HG02798 (cell line): ENCODE measurements around the gene CSF3.

Source experiments
- ATAC-seq: cut with Tn5 transposase; IDR thresholded peaks from one replicate; pipeline ENCODE4 v1.9.1; 2021; ENCODE audit warnings: mild to moderate bottlenecking; ENCODE audit not compliant: unreplicated experiment, poor library complexity

CSF3 gene, protein sequence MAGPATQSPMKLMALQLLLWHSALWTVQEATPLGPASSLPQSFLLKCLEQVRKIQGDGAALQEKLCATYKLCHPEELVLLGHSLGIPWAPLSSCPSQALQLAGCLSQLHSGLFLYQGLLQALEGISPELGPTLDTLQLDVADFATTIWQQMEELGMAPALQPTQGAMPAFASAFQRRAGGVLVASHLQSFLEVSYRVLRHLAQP

DNA sequence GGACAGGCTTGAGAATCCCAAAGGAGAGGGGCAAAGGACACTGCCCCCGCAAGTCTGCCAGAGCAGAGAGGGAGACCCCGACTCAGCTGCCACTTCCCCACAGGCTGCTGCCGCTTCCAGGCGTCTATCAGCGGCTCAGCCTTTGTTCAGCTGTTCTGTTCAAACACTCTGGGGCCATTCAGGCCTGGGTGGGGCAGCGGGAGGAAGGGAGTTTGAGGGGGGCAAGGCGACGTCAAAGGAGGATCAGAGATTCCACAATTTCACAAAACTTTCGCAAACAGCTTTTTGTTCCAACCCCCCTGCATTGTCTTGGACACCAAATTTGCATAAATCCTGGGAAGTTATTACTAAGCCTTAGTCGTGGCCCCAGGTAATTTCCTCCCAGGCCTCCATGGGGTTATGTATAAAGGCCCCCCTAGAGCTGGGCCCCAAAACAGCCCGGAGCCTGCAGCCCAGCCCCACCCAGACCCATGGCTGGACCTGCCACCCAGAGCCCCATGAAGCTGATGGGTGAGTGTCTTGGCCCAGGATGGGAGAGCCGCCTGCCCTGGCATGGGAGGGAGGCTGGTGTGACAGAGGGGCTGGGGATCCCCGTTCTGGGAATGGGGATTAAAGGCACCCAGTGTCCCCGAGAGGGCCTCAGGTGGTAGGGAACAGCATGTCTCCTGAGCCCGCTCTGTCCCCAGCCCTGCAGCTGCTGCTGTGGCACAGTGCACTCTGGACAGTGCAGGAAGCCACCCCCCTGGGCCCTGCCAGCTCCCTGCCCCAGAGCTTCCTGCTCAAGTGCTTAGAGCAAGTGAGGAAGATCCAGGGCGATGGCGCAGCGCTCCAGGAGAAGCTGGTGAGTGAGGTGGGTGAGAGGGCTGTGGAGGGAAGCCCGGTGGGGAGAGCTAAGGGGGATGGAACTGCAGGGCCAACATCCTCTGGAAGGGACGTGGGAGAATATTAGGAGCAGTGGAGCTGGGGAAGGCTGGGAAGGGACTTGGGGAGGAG, at the start of gene CSF3:
TSS of gene CSF3 (plus strand) at position 436 of the 993 bp plus-strand sequence. CDS start at position 471, 35 bp downstream.
- no peak for ATAC-seq

DNA sequence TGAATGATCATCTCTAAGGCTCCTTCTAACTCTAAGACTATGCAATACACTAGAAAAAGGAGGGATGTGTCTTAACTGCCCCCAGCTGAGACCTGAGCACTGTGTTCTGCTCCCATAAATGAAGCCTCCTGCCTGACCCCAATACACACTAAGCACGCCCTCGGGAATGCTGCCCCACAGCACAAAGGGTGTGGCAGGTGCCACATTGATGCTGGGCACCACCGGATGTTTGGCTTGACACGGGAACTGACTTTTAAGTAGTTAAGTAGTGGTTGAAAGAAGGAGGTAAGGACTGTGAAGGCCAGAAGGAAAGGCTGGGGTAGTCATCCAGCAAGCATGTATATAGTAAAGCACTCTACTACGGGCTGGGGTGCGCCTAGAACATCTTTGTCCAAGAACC, 48.5 kb upstream of the CSF3 start:
- ATAC-seq, result no peak

DNA sequence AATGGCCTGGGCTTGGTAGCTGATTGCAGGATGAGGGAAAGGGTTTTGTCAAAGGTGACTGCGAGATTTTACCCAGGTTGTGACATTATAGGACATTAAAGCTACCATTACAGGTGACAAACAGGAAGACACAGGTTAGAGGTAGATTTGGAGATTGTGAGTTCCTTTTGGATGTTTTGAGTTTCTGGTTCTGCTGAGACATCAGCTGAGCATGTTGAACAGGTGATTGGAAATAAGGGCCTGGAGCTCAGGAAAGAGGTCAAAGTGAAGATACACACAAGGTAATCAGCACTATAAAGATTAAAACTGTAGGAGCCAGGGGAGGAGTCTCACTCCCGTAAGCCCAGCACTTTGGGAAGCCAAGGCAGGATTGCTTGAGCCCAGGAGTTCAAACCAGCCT, 46.5 kb upstream of the CSF3 start:
- ATAC-seq, result no peak

DNA sequence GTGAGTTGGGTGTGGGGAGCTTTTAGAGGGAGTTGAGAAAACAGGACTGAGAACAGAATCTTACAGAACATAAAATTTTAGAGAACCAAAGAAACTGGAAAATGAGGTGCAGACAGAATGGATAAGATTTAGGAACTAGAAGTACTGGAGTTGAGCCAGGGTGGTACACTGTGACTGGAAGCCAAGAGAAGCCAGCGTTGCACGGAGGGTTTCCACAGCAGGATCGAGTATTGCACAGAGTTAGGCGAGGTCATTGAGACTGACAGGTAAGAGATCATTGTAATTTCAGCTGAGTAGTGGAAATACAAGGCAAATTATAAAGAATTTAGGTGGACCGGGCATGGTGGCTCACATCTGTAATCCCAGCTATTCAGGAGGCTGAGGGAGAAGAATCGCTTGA, 45.9 kb upstream of the CSF3 start:
- no peak for ATAC-seq

DNA sequence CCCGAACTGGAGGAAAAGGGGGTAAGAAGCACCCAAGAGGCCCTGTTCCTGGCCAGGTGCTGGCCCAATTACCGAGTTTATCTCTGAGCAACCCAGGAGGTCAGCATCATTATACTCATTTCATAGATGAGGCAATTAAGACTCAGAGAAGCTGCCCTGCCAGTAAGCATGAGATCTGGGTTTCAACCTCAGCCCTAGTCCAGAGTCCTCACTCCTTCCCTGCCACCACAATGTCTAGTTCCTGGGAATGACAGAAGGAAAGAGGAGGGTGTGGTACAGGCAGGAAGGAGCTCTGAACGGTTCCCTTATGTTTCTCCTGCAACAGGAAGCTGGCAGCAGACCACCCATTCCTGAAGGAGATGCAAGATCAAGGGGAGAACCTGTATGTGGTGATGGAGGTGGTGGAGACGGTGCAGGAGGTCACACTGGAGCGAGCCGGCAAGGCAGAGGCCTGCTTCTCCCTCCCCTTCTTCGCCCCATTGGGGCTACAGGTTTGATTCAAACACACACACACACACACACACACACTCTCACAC, 45.0 kb upstream of the CSF3 start:
- no peak for ATAC-seq

DNA sequence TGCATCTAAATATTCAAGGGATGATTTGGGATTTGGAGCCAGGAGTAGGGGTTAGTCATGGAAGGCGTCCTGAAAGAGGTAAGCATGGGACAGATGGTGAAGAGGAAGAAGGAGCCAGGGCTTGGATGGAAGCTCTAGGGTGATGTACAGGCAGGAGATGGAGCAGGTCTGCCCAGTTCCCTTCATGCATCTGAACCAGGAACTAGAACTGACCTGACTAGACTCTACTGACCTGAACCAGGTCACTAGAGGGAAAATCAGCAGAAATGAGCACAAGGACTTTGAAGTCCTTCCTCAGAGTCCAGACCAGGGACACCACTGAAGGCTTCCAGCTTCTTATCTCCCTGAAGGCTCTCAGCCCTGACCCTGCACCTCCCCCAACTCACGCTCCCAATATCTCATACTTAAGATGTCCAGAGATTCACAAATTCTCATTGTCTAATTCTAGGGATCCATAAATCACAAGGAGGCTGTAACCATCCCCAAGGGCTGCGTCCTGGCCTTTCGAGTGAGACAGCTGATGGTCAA, 44.1 kb upstream of the CSF3 start:
- no peak for ATAC-seq

DNA sequence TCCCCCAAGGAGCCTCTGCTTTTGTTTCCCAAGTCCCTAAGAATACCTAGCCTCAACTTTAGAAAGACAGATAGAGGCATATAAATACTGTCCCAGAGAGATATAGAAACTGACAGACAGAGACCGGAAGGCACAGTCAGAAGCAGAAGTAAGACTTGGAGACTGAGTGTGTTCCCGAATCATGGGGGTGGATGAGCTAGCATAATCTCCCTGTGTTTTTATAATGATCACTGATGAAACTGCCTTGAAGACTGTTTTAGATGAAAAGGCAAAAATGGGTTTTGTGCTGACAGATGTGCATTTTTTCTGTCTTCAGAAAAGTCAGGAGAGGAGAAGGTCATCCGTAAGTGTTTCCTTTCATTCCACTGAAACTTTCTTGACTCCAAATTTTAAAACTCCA, 43.0 kb upstream of the CSF3 start:
- ATAC-seq, result no peak

DNA sequence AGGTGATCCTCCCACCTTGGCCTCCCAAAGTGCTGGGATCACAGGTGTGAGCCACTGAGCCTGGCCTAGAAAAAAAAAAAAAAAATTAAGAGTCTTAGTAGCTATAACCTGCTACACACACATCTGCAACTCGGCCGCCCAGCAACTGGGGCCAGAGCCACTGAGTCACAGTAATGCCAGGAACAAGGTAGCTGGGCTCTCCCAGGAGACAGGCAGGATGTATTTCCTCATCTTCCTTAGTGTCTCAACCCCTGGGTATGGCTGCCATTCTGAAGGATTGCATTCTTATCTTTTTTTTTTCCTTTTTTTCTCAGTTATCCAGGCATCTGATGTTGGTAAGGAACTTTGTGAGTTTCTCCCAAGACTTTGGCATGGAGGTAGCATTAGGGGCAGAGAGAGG, 41.7 kb upstream of the CSF3 start:
- ATAC-seq, result no peak

DNA sequence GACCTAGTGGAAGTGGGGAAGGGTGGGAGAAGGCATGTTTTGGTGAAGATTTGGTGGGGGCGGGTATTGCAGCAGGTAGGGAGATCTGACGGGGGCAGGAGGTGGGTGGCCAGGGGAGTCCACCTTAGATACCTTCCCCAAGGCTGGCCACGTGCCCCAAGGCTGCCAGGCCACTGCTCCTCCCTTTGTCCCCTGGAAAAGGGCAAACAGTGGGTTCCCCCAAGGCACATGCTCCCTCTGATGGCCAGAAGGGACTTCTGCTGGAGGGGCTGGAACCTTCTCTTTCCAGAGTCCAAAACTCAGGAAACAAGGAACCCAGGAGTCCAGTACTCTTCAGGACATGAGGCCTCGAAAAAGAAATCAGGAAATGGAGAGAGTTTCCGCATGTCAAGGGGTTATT, 40.8 kb upstream of the CSF3 start:
- ATAC-seq, result no peak

DNA sequence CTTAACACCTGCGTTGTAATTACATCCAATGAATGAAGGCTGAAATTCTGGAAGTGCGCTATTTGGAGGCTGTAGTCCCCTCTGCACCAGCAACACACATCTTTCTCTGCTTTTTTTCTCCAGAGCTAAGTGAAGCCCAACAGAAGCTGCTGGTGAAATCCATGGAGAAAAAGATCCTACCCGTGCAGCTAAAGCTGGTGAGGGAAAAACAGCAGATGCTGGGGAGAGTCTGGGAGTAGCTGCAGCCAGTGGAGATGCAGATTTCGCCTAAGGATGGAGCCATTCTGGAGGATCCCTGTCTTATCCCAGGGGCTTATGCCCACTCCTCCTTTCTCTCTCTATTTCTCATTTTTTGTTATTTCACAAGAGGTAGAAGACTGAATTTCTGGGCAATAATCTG, 39.4 kb upstream of the CSF3 start:
- ATAC-seq, result no peak

DNA sequence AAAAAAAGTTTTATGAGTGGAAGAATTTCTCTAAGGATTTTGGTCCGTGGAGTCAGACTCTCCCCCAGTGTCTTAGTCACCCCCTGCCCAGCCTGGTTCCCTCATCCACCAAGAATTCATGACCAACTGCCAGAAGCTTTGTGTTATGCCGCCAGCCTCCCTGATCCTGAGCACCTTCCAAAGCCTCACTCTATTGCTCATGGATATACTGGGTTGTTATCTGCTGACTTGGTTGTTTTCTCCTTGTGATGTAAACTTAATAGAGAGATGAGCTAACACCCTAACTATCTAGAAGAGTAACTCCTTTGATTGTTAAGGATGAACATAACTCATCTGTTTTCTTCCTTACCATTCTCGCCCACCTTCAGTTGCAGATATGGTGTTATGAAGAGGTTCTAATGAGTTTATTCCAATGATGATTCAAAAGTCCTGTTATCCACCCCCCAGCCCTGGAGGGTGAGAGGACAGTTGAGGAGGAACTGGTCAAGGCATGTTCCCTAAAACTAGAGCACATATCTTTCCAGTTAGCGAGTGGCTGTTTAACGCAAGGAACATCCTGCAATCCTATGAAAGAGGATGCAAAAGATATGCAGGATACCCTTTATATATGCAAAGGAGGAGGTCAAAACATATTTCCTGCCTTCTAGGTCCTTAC, 36.1 kb upstream of the CSF3 start:
- ATAC-seq, result no peak

DNA sequence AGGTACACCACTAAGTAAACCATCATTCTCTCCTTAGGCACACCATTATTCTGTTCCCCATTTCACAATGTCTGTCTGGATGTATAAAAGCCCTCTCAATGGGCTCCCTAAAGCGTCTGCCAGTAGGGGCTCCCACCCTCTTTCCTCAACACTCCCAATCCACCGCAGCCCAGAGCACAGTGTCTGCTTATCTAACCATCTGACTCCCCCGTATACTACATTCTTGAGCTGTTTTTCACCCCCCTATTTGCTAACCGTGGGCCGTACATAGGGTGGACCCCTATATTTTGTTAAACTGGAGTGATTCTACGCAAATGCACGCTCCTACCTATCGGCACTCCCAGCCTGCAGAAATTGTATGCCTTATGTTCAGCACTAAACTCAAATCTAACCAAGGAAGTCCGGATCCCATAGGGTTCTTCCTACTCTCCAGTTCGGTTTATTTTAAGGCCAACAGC, 35.3 kb upstream of the CSF3 start:
- ATAC-seq, result peak; percentile 5

DNA sequence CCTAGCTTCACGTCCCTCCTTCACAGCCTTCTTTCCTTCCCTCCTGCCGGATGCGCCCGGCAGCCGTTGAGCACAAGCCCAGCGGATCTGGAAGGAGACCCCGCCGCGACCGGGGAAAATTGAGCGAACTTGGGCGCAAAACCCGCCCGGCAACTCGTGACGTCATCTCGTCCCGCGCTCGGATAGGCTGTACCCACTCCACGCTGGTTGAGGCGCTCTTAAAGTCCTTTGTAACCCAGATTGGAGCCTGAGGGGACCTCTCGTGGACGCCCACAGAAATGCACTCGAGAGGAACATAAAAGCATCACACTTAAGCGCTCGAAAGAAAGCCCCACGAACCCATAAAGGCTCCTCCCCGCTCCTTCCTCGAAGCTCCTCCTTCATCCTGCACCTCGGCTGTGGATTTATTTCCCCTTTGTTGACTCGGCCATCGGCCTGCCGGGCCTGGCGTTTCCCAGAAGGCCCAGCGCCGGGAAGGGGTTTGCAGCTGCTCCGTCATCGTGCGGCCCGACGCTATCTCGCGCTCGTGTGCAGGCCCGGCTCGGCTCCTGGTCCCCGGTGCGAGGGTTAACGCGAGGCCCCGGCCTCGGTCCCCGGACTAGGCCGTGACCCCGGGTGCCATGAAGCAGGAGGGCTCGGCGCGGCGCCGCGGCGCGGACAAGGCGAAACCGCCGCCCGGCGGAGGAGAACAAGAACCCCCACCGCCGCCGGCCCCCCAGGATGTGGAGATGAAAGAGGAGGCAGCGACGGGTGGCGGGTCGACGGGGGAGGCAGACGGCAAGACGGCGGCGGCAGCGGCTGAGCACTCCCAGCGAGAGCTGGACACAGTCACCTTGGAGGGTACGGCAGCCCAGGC, 34.7 kb upstream of the CSF3 start, which contains the start of gene PSMD3:
TSS of gene PSMD3 (plus strand) at position 457 of the 856 bp plus-strand sequence. CDS start at position 621, 164 bp downstream.
- ATAC-seq, result peak; percentile 90

DNA sequence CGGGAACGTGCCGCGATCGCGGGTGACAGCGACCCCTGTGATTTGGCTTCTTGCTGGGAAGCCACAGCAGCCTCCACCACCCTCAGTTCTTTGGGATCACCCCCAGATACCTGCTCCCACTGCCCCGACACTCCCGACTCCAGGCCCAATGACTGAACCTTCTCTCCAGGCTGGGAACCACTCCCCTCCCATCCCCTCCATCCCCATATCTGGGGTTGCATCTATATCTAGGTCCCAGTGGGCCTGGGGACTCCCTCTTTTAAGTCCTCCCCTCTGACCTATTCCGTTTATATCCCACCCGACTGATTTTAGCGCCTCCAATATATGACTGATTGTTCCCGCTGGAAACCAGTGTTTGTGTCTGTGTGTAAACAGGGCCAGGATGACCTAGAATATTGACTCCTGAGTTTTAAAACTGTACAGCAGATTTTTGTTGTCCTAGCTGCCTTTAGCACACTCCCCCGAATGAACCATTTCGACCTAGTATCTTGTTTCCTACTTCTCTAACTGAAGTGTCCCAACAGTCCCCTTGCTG, 34.0 kb upstream of the CSF3 start:
- ATAC-seq, result no peak

DNA sequence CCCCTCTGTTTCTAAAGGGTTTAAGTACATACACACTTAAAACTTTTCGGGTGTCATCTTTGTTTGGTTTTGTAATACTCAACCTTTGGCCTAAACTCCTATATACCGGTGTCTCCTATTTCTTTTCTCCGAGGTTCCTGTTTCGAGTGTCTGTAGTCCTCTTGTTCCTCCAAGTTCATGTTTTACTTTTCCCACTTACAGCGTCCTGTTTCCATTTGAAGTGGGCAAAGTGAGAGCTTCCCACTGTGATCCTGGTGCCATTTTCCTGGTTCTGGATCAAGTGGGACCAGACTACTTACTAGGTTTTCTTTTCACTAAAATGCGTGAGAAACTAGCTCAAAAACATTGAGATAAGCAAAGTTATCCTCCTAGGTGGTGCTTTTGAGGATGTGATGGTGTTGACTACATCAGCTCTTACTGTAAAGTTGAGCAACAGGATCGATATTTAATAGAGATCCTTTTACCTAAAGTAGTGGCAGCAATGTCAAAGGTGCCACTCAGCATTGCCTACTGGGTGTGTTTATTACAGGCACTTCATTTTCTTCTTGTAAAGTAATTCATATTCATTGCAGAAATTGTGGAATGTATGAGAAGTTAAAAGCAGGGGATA, 33.4 kb upstream of the CSF3 start:
- ATAC-seq, result no peak

DNA sequence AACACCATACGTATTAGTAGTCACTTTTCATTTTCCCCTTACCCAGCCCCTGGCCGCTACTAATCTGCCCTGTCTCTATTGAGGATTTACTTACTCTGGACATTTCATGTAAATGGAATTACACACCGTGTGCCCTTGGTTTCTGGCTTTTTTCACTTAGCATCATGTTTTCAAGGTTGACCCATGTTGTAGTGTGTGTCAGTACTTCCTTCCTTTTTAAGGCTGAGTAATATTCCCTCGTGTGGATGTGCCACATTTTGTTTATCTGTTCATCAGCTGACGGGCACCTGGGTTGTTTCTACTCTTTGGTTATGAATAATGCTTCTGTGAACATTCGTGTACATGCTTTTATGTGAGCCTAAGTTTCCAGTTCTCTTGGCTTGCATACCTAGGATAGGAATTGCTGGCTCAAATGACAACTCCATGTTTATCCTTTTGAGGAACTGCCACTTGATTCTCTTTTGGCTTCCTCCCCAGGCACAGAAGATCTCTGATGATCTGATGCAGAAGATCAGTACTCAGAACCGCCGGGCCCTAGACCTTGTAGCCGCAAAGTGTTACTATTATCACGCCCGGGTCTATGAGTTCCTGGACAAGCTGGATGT, 26.9 kb upstream of the CSF3 start:
- no peak for ATAC-seq

DNA sequence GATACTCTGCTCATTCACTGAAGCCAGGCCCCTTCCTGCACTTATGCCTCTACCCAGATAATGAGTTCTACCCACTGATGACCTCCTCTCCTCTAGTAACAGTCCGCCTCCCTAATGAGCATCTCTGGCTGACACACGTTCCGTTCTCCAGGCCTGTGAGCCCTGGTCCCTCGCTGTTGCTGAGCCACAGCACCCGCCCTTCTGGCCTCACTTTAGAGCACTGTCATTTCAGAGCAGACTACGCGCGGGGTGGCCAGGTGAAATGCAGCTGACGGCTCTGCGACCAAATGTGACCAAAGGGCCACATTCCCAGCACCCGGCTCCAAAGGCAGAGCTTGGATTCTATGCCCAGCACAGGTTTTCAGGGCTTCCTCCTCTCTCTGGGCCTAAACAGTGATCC, 20.8 kb upstream of the CSF3 start:
- ATAC-seq, result no peak

DNA sequence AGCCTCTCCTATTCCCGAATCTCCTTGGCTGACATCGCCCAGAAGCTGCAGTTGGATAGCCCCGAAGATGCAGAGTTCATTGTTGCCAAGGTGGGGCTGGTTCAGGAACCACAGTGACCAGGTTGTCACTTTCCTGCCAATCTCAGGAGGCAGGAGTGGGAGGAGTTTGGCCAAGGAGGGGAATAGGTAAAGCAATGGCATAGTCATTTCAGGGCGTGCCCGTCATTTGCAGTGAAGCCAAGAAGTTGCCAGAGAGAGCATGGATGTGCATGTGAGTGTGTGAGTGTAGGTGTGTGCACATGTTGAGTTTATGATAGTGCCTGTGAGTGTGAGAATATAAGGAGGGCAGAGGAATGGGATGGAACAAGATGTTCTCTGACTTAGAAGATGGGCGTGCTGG, 19.8 kb upstream of the CSF3 start:
- ATAC-seq, result no peak
